Measurements from ENCODE around the gene DLX3. TPM values are rescaled to one million over a fixed set of nuclear protein-coding genes. Genes with fewer than 3 reads are reported as not detected.

Gene DLX3
- polyA plus RNA-seq, 4 donors, result 0.90 to 1.6 (median 1.2) TPM

DNA sequence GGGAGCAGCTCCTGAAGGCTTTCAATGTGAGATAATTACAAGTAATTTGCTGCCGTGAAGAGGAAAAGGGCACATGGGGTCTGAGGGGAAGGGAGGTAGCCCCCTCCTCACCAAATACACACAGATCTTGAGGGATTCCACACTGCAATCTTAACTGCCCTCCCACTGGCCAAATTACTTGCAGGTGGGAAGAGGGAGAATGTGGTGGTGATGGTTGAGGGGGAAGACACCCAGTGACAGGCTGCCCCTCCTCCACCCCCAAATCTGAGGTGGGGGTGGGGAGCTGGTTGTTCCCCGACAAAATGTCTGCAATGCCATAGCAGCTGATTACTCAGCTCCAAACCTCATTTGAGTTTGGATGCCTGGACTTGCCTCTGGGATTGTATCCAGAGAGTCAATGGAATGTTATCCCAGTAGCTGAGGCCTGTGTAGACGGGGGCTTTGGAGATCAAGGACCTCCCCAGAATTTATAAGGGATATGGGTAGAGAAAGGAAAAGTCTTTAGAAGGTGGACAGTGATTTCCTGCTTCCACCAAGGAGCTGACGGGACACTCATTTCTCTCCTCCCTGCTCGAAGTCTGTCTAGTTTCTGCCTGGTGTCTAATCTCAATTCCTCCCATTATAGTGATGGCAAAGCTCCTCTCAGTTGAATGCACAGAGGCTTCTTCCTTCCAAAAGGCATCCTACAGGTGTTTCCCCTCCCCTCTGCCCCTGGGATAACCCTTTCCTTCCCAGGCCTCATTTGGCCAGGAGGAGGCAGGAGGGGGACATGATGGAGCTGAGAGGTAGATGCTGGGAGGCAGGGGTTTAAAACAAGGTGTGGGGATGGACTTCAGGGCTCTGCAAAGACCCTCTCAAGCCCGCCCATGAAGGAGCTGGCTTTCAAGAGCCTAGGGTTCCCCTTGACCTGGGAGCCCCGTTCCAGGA is 17.3 kb downstream of the DLX3 start:
- no peak for DNase-seq (ENCODE audit: low read depth in 4 of 4, low spot score in 3 of 4)

DNA sequence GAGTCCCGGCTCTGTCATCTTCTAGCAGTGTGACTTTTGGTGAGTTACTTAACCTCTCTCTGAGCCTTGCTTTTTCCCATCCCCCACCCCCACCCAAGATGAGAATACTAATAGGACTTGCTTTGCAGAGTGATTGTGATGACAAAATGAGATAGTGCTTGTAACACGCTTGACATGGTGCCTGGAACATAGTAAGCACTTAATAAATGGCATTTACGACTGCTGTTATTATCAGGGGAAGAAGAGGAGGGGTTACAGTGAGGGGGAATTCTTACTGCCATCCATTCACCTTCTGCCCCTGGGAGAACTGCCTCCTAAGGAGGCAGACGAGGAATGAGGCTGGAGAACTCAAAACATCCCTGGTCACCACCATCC is 18.2 kb downstream of the DLX3 start:
- no peak for DNase-seq (ENCODE audit: low read depth in 4 of 4, low spot score in 3 of 4)

DNA sequence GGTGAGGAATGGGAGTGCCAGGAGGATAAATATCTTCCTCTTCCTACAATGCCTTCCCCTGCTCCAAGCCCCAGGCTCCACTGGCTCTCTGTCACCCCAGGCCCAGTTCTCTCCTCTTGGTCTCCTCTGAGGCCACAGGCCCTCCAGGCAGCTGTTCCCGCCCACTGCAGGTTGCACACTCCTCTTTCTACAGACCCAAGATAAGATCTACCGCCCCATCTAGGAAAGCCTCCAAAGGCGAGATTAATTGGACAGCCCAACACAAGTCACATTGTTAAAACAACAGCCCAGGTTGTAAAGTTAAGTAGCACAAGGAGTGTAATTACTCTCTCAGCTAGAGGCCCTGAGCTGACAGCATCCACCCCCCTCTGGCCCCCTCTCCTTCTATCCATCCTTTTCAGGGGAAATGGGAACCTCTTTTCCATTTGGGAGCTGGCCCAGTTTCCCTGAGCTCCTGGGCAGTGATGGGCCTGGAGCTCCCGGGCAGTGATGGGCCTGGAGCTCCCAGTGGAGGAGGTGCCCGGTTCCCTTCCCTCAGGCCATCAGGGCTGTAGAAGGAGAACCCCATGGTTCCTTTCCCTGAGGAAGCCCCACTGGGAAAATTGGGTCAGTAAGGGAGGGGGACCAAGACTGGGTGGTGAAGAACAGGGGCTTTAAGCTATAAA is 18.7 kb downstream of the DLX3 start:
- no peak for DNase-seq (ENCODE audit: low read depth in 4 of 4, low spot score in 3 of 4)

DNA sequence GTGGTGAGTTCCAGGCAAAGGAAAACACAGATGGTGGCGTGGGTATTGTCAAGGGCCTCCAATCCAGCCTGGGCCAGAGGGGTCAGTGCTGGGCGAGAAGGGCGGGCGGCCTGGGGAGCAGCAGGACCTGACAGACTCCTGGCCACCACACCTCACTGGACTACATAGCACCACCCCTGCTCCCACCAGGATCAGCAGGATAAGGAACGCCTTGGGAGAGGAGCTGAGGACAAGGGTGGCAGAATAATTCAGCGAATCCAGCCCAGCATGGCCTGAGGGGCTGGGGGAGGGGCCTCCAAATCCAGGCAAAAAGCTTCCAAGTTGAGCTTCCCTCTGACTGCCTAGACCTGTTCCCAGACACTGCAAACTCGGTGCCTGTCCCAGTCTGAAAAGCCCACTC is 19.5 kb downstream of the DLX3 start:
- no peak for DNase-seq (ENCODE audit: low read depth in 4 of 4, low spot score in 3 of 4)

DNA sequence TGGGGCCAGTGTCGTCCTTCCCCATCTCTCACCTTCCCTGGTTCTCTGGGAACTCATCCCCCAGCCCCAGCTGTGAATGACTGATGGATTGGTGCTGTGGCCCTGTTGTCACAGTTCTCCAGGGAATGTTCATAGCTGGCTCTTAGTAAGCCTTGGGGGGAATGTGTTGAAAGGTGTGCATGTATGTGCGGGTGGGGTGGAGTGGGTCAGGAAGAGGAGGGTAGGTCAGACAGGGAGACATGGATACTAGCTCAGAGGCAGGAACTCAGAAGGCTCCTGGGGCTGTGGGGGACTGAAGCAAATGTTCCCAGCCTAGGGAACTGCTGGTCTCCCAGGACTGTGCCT is 21.8 kb downstream of the DLX3 start:
- no peak for DNase-seq (ENCODE audit: low read depth in 4 of 4, low spot score in 3 of 4)

DNA sequence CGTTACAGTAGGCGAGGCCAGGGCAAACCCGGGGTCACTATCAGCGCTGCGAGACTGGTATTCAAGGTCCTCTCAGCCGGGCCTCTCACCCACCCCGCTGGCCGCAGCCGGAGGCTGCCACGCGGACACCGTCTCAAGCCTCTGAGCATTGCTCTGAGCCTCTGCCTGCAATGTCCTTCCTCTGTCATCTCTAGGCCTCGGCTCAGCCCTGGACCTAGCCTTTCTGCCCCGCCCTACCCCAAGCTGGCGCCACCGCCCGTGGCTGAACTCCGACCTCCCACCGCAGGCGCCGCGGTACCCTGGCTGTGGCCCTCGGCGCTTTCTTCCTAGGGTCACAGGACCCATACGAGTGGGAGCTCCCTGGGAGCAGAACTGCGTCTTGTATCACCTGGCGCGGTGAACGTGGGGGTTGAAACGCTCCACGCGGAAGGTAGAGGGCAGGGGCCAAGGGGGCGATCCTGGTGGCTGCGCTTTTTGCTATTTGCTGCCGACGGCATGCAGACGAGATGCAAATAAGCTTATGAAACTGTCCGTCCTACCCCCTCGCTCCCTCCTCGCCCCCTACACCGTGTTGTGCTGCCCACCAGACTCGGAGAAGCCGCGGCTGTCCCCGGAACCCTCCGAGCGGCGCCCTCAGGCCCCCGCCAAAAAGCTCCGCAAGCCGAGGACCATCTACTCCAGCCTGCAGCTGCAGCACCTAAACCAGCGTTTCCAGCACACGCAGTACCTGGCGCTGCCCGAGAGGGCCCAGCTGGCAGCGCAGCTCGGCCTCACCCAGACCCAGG is 22.3 kb downstream of the DLX3 start:
- DNase-seq (ENCODE audit: low read depth in 4 of 4, low spot score in 3 of 4), result no peak

DNA sequence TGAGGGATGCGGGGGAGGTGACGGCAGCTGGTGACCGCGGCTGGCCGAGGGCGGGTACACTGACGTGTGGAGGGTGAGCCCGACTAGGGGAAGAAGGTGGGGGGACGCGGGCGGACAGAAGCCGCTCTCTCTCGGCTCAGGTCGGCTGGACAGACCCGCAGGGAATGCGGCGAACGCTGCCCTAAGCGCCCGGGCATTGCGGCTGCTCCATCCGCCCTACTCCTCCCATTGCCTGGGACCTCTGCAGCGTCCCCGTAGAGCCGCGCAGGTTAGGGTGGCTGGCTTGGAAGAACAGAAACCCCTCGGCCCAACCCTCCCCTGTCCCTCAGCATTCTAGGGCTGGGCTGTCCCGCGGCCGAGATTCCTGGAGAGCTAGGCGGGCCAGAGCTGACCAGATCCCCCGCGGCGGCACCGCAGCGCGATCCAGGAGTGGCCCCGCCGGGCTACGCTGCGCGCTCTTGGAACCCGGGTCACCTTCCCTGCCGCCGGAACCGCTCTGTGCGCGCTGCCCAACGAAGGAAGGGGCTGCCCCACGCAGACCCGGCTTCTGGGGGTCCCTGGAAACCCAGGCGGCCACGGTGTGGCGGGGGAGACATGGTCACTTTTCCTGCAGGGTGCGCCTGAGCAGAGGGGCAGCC is 23.1 kb downstream of the DLX3 start:
- DNase-seq (ENCODE audit: low read depth in 4 of 4, low spot score in 3 of 4), result no peak

DNA sequence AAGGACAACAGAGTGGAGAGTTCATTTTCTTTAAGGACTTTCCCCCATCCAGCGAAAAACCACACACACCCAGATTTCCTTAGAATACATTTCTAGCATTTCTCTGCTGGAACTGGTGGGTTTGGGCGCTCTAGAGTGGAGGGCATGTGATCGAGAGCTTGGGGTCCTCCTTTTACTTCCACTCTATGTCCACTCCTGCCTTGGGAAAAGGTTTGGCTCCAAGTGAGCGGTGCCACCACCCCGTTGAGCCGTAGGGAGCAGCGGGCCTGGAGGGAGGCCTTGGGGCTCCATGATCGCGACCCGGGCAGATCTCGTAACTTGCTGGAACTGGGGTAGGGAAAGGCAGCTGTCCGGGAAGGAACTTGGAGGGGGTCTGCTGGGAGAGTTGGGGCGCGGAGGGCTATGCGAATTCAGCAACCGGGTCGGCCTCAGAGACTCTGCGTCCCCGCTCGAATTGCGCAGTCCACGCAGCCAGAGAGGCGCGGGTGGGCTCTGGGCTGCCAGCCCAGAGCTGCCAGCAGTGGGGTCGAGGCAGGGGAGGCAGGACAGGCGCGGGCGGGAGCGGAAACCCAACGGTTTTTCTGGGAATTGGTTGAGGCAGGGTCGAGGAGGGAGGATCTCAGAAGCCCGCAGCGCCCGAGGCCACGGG is 23.7 kb downstream of the DLX3 start:
- no peak for DNase-seq (ENCODE audit: low read depth in 4 of 4, low spot score in 3 of 4)

DNA sequence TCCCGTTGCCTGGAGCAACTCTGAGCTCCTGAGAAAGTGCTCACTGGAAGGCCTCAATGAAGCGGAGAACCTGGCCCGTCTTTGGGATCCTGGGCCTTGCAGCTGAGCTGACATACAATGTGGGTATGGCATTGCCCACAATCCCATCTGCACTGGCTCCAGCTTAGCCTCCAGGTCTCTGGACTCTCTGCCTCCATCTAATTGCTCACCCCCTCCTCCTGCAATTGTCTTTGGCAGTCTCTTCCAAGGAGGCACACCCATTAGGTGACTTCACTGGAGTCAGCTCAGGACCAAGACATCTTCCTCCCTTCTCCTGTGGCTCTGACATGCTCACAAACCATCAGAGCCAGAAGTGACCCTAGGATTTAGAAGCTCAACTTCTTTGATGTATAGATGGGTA is 24.5 kb downstream of the DLX3 start:
- no peak for DNase-seq (ENCODE audit: low read depth in 4 of 4, low spot score in 3 of 4)

DNA sequence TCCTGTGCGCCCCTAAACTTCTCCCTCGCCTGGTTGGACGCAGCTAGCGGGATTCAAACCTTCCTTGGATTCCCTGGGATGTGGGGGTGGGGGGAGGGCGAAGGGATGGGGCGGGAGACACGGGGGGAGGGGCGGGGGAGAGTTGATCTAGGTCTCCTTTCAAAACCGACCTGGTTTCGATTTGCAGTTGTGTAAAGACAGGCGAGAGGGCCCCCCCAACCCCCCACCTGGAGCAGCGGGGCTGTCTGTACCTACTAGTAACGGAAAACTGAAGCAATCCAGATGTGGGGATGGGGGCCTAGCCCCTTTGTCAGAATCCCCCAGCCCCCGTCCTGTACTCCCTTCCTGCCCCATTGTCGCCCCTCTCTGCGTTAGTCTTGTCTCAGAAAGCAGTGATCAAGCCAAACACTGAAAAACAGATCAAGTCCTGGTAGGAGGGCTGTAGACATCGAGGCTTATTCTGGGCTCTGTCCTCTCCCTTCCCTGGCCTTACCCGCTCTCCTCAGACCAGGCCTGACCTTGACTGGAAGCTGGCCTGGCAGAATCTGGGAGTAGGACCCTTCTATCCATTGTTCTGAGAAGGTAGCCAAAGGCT is 25.1 kb downstream of the DLX3 start:
- DNase-seq (ENCODE audit: low read depth in 4 of 4, low spot score in 3 of 4), result no peak

DNA sequence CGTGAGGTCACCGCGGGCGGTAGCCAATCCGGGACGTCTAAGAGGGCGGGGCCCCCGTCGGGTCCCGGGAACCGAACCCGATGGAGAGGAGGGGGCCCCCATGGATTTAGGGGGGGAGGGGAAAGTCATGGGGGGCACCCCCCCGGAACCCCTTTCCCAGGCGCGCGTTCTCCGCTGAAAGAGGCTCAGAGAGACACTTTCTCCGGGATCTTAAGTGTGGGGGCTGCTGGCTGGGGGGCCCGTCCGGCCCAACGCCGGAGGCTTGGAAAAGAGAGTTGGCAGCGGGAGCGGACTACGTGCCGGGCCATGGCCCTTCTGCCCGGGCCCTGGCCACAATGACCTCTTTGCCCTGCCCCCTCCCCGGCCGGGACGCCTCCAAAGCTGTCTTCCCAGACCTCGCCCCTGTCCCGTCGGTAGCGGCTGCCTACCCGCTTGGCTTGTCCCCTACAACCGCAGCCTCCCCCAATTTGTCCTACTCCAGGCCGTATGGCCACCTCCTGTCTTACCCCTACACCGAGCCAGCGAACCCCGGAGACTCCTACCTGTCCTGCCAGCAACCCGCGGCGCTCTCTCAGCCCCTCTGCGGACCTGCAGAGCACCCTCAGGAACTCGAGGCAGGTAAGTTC is 25.8 kb downstream of the DLX3 start, which contains the start of gene DLX4:
Gene DLX4 (plus strand): TSS at position 57 of the 626 bp plus-strand sequence. CDS start 279 bp downstream, at position 336.
- no peak for DNase-seq (ENCODE audit: low read depth in 4 of 4, low spot score in 3 of 4)

DNA sequence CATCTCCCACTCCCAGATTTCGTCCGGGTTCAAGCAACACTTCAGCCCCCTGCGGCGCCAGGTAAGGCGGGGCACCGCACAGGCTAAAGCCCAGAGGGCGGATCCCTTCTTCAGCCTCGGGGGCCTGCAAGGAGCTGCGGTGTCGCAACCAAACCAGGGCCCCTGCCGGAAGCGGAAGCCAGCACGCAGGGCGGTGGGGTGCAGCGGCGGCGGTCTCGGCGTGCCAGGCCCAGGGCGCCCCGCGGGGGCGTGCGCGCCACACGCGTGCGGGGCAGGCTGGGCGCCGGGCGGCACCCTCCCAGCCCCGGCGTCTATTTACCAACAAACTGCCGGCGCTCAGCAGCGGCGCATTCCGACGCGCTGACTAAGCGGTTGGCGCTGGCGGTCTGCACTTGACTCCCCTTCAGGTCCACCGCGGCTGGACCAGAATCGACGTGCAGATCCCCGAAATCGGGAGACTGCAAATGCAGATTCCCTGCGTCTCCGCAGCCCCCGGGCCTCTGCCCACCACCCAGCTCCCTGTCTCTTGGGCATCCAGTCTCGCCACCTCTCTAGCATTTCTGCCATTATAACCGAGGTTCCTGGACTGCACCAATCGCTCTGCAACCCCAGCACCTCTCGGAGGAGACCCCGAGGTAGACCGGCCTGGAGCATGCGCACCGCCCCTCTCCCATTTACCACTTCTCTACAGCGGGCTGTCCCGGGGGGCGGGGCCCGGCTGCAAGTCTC is 26.5 kb downstream of the DLX3 start:
- DNase-seq (ENCODE audit: low read depth in 4 of 4, low spot score in 3 of 4), result no peak

DNA sequence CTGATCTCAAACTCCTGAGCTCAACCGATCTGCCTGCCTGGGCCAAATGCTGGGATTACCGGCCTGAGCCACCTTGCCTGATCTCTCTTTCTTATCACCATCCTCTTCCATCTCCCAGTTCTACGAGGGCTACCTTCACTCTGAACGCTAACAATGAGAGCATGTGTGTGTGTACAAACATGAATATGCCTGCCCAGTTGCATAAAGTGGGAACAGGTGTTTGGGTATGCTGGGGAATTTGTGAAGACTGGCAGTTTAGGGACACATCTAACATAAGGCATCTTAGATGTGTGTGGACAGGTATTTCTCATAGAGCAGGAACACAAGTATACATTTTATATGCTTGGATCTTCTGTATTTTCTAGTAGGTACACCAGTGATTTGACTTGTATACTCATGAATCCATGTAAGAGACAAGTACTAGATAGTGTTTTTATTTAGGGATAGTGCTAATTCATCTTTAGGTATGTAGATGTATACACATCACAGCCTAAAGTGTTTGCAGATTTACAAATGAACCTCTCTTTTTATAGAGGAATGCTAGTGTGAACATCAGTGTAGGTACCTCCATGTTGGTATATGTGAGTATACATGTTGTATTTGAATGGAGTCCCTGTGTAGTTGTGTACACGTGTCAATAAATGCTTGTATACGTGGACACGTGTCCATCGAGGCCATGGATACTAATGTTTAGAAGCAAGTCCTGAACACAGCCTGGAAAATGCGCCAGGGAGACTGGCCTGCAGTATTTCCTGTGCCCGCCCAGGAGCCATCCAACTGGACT is 27.2 kb downstream of the DLX3 start:
- DNase-seq (ENCODE audit: low read depth in 4 of 4, low spot score in 3 of 4), result no peak

DNA sequence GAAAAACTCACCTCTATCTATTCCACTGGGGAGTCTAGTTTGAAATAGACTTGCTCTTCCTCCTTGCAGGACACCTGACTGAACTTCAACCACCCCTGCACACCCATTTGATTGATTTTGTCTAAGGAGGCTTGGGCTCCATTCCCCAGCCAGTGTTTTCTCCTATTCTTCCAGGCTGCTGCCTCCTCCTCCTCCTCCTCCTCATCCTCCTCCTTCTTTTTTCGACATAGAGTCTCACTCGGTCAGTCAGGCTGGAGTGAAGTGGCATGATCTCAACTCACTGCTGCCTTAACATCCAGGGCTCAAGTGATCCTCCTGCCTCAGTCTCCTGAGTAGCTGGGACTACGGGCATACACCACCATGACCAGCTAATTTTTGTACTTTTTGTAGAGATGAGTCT is 27.8 kb downstream of the DLX3 start:
- no peak for DNase-seq (ENCODE audit: low read depth in 4 of 4, low spot score in 3 of 4)

DNA sequence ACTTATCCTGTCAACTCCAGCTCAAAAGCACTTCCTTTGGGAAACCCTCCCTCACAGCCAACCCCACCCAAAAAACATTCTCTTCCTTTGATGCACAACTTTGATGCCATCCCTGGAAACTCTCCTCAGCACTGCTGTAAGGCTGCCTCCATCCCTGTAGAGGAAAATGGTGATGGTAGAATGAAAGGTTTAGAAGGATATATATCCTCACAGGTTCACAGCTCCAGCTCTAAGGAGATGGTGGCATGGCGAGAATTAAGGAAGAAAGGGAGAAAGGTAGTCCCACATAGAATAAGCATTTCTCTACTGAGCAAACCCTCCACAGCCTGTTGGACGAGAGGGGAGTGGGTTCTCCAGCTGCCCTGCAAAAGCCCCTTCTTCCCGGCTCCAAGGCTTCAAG is 28.3 kb downstream of the DLX3 start:
- no peak for DNase-seq (ENCODE audit: low read depth in 4 of 4, low spot score in 3 of 4)

DNA sequence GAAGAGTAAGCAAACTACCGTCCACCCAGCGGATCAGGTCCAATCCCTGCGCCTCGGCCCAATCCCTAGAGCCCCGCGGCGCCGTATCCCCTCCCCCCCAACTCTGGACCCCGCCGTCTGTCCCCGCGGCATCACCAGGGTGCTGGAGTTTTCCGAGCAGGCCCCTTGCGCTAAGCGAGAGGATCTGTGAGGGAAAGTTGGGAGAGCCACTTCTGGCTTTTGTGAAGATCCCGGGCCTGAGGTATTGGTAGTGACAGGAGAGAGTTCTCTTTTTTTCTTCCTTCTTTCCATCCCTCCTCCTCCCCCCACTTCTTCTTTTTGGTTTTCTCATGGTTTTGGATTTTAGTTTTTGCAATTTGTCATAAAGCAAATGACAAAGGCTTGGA is 29.5 kb downstream of the DLX3 start:
- DNase-seq (ENCODE audit: low read depth in 4 of 4, low spot score in 3 of 4), result no peak

DNA sequence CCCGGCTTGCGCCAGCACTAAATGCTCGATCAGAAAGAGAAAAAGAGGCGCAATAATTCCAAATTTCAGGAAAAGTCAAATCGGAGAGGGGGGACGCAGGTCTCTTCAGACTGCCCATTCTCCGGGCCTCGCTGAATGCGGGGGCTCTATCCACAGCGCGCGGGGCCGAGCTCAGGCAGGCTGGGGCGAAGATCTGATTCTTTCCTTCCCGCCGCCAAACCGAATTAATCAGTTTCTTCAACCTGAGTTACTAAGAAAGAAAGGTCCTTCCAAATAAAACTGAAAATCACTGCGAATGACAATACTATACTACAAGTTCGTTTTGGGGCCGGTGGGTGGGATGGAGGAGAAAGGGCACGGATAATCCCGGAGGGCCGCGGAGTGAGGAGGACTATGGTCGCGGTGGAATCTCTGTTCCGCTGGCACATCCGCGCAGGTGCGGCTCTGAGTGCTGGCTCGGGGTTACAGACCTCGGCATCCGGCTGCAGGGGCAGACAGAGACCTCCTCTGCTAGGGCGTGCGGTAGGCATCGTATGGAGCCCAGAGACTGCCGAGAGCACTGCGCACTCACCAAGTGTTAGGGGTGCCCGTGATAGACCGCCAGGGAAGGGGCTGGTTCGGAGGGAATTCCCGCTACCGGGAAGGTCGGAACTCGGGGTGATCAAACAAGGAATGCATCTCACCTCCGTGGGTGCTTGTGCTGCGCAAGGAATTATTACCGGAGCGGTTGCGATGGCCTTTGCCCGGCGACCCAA is 30.1 kb downstream of the DLX3 start:
- no peak for DNase-seq (ENCODE audit: low read depth in 4 of 4, low spot score in 3 of 4)

Data from right renal pelvis (tissue), 4 donors.